ENCODE results near the gene RNF4.
"Not testable (repeated sequence)": the region's sequence is repeated elsewhere in the genome, so short reads cannot be mapped to it uniquely, and the experiment has no call there.

The RNF4 gene

DNA sequence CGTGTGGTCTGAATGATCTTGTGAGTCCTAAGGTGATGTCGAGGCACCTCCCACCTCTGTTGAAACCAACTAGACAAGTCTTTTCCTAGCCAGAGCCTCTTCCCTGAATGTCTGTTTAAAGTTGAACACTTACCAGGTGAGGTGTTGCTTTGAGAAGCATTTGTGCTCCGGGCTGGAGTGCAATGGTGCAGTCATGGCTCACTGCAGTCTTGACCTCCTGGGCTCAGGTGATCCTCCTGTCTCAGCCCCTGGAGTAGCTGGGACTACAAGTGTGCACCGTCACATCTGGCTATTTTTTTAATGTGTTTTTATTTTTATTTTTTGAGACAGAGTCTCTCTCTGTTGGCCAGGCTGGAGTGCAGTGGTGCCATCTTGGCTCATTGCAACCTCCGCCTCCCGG lies 18.1 kb downstream of the RNF4 start:
- no peak for DNase-seq (ENCODE audit: low read depth)

DNA sequence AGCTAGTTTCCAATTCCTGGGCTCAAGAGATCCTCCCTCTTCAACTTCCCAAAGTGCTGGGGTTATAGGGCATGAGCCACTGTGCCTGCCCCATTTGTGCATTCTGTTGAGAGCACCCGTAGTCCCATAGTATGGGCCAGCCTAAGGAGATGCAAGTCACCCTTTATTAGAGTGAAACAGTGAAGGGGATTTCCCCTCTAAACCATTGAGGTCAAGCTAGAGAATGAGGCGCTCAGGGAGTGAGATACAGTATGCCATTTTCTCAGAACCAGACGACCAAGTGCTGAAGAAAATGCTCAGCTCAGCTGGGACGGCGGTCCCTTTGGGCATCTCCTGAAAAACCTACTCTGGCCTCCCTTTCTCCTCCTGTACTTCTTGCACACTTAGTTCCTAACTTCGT lies 18.7 kb downstream of the RNF4 start:
- DNase-seq (ENCODE audit: low read depth): no peak

DNA sequence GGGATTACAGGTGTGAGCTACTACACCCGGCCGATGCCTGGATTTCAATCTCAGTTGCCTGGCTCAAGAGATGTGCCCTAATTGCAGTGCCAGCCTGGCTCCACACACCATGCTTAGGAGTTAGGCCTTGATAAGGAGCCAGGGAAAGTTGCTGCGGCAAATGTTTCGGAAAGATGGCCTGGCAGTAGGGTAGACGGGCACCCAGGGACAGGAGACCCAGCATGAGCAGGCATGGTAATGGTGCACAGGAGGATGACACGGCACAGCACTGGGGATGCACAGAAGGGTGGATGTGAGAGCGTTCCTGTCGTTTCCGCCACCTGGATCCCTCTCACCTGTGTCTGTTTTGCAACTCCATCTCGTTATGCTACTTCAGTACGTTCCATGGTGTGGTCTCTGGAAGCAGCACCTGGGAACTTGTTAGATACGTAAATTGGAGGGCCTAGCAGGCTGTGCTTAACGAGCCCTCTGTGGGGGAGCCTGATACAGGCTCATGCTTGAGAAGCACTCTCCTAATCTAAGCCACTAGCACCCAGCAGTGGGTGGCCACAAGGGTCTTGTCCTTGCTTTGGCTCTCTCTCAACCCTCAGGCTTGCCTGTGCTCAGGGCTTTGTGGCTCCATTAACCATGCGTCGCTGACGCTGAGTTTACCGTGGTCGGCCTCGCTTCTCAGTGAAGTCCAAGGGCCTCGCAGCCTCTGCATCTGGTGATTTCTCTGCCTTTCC lies 20.3 kb downstream of the RNF4 start:
- no peak for DNase-seq (ENCODE audit: low read depth)

DNA sequence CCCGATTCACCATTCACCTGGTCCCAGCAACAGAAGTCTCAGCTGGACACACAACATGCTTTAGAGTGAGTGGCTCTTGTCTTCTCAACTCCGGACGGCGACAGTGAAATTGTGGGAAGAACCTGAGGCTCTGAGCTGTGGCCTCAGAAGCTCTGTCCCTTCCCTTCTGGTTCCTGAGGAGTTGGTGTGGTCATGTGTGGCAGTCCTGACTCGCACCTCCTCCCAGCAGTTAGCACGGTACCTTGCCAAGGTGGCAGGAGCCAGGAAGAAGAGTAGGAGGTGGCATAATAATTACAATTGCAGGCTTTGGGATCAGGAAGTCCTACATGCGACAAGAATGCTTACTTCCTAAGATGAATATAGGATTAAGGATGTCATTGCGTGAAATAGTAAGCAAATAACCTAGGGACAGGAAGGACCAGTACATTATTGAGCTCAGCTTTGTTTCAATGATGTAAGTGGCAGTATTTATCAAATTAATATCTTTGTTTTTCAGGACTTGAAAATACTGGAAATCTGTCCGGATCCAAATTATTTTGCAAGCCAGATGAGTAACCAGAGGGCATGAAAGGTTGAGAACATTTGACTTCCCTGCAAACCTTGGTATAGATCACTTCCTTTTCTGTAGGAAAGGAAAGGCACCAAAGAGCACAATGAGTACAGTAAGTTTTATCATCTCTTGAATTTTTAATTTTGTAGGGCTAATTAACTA lies 21.1 kb downstream of the RNF4 start:
- no peak for DNase-seq (ENCODE audit: low read depth)

DNA sequence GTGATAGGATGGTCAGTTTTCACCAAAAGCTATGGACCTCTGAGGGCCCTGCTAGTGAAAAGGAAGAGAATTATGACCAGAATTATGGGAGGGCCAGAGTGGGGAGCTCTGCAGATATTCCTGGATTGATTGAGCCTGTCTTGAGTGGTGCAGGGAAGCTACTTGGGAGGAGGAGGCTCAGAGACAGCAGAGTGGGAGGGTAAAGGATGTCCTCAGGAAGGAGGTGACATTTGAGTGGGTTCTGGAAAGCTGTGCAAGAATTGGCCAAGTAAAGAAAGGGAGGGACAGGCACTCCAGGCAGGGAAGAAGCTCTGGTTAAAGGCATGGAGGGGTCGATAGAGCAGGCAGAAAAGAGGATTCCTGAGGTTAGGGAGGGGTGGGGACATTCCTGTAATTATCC lies 24.1 kb downstream of the RNF4 start:
- DNase-seq (ENCODE audit: low read depth): no peak

DNA sequence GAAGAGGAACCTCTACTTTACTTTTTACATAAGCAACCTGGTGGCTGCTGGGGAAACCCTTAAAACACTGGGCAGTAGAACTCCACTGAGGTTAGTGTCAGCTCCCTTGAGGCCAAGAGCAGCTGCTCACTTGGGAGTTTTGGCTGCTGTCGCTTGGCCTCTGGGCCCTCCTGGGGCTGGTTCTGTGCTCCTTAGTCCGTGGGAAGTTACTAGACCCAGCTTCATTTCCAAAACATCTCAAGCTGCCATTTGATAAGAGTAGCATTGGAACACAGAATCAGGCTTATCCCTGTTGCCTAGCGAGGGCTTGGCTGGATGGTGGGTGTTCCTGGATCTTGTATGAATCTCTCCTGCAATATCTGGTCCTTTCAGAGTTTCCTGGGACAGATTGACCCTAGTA lies 26.1 kb downstream of the RNF4 start:
- no peak for DNase-seq (ENCODE audit: low read depth)

DNA sequence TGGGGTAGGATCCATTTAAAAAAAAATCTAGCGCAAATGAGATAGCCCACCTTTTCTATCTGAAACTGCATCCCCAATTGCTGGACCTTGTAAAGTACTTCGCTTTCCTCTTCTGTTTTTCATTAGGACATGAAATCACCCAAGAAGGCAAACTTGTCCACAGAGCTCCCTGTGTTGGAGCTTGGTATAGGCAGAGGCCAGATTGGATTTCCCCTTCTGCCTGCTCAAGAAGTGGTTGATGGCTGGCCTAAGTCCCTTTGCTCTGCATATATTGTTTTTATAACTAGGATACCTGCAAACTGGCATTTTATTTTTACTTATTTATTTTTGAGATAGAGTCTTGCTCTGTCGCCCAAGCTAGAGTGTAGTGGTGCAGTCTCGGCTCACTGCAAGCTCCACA lies 28.4 kb downstream of the RNF4 start:
- DNase-seq (ENCODE audit: low read depth): no peak

DNA sequence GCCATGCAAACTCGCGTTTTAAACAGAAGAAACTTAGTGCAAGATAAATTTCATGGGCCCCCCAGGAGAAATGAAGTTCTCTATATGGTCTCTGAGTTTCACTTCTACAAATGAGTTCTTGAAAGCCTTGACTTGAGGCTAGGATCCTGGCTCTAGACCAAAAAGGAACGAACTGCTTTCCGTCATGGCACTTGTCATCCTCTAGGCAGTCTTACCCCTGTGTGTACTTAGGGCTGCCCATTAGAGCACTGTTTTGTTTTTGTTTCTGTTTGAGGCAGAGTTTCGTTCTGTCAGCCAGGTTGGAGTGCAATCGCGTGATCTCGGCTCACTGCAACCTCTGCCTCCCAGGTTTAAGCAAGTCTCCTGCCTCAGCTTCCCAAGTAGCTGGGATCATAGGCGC lies 29.0 kb downstream of the RNF4 start:
- DNase-seq (ENCODE audit: low read depth): no peak

DNA sequence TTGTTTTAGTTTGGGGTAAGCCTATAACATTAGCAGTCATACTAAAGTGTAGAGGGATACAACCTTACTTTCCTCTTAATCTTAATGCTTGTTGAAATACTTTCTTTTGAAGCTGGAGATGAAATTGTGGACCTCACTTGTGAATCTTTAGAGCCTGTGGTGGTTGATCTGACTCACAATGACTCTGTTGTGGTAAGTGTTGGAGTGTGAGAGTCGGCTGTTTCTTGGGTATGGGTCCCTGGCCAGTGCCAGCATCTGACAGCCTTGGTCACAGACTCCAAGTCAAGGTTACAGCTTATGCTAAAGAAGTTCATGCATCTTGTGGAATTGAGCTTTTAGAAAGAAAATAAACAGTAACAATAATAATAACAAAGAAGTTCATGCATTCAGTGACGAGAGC lies 31.6 kb downstream of the RNF4 start:
- no peak for DNase-seq (ENCODE audit: low read depth)

DNA sequence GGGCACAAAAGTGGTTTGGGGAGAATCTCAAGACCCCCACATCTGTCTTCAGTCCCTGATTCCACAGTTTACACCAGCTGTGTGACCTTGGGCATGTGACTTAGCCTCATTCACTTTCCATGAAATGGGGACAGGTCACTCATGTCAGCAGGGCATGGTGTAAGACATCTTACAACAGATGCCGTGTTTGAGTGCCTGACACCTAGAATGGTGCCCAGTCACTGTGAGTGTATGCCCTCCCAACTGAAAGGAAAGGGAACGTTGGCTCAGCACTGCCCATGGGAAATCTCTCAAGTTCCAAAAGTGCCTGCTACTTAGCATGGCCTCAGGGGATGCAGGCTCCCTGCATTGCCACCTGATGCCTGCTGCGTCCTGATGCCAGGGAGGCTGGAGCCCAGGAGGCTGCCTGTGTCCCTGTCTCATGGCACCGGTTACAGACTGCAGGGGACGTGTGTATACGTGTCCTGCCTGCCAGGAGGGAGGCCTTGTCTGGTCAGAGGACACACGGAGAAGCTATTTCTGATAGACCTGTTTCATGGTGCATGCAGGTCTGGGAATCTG lies 32.2 kb downstream of the RNF4 start:
- no peak for DNase-seq (ENCODE audit: low read depth)

DNA sequence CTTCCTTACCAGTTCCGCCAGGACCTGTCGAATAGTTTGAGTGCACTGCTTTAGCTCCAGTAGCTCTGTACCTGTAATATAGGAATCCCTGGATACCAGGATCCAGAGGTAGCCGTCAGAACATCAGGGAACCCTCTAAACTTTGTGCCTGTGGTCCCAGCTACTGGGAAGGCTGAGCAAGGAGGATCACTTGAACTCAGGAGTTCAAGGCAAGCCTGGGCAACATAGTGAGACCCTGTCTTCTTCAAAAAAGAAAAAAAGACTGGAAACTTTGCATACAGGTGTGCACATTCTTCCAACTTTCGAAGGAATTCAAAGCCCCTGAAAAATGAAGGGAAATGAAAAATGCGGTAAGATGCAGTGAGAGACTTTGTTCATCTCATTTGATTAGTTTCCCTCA lies 34.9 kb downstream of the RNF4 start:
- DNase-seq (ENCODE audit: low read depth): no peak

DNA sequence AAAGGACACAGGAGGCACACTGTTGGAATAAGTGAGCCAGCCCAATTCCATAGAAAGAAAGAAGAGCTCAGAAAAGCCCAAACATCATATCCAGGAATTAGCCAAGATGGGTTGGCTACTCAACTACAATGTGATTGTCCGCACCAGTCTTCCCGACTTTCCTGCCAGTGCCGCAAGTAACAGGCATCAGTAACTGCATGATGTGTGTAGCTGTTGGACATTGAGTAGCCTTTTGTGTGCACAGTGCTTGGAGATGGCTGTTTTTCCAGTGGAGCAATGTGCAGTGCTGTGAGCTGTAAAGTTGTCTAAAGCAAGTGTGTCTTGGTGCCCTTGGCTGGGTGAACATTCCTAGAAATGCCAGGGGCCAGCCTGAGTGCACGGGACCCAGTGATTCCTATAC lies 38.4 kb downstream of the RNF4 start:
- no peak for DNase-seq (ENCODE audit: low read depth)

DNA sequence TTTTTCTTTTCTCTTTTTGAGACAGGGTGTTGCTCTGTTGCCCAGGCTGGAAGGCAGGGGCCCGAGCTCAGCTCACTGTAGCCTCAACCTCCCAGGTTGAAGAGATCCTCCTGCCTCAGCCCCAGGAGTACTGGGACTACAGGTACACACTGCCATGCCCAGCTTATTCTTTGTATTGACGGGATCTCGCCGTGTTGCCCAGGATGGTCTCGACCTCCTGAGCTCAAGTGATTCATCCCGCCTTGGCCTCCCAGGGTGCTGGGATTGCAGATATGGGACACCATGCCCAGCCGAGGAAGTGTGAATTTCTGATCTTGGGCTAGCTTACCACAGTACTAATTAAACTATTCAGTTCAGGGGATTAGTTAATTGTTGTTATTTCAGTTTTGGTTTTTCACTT lies 38.9 kb downstream of the RNF4 start:
- DNase-seq (ENCODE audit: low read depth): no peak

DNA sequence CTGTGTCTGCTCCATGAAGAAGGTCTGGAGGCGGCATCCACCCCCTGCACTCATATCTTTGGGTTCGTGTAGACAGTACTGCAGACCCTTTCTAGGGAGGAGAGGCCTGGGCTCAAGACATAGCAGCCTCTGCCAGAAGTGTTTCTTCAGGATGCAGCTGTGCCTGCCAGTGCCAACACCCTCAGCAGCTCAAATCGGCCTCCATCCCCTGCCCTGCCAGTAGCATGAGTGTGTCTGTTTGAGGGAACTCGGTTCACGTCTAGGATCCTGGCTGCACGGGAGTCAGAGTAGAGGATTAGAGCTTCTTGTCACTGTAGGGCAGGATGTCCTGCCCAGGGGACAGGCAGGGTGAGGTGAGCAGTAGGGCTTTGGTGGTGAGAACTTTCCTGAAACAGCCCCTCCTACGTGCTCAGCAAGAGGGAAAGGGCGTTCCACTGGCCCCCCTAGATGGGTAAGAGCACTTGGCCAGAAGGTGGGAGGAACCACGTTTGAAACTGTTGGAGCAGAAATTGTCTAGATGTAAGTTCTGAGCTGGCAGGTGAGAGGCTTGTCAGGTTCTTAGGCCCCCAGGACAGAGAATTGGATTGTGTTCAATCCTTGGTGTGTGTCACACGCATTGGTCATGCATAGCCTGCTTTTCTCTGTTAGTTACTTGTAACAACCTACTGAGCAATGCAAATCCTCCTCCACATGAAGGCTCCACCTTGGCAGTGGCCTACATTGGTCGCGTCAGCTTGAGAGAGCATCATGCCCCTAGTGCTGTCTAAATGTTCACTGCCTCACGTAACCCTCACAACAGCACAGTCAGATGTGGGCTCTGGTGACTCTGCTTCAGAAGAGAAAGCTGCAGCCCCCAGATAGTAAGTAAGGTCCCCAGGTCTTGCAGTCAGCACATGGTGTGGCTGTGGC lies 41.7 kb downstream of the RNF4 start:
- DNase-seq (ENCODE audit: low read depth): no peak

DNA sequence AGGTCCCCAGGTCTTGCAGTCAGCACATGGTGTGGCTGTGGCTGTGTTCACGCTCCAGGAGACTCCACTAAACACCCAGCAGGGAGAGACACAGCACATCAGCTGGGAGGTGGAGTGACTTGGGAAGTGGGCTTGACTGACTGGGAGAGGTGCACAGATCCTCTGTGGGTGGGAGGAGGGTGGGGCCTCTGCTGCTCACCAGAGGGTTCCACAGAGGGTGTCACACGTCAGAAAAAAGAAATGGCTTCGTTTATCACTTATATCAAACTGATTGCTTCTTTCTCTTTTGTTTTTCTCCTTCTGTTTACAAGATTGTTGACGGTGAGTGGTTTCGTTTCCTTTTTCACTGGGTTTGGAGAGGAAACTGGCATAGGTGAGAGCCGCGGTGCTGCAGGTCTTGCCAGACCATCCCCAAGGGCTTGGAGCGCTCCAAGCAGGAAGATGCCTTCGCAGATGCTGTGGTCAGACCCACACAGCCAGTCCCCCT lies 42.8 kb downstream of the RNF4 start:
- DNase-seq (ENCODE audit: low read depth): no peak

DNA sequence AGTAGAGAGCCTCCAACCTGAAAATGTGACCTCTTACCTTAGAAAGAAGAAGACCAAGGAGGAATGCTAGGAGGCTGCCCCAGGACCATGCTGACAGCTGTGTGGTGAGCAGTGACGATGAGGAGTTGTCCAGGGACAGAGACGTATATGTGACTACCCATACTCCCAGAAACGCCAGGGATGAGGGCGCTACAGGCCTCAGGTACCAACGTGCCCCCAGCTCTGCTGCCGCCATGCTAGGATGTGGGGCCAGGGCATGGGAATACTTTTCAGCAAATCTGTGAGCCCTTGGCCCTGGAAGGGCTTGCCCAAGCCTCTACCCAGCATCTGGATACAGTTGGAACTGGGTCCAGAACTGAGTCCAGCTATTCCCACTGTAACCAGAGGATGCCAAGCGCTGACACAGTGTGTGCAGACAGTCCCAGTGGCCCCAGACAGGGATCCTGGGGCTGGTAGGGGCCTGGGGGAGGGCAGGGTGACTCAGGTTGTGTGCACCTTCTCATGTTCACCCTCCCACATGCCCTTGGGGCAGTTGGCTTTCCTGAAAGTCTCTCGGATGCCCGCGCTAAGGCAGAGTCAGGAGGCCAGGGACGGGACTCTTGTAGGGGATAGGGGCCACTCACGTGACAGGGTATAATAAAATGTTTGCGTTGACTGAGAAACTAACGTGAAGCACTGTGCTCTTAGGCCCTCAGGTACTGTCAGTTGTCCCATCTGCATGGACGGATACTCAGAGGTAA lies 43.7 kb downstream of the RNF4 start:
- DNase-seq (ENCODE audit: low read depth): no peak

DNA sequence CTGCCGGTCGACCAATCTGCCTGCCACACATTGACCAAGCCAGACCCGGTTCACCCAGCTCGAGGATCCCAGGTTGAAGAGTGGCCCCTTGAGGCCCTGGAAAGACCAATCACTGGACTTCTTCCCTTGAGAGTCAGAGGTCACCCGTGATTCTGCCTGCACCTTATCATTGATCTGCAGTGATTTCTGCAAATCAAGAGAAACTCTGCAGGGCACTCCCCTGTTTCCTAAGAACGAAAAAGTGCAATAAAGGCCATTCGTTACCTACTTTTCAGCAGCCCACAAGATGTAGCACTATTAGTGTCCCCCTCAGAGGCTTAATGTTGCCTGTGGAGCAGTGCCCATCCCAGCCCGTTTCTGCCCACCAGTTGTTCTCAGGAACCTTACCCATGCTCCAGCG lies 45.3 kb downstream of the RNF4 start:
- DNase-seq (ENCODE audit: low read depth): not testable (repeated sequence)

DNA sequence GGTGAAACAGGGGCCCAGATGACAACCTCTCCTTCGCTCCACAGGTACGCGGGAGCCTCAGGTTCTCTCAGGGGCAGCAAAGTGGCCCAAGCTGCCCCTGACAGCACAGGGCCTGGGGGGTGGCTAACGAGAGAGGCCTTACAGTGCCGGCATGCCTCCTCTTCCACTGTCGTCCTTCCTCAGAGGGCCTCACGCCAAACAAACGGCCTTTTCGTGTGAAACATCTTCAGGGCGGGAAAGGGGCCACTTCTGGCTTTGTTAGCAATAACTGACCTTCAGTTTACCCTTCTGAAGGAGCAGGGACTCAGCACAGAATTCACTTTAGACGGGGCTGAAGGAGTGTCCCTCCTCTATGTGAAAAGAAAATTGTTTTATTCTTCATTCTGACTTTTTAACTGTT lies 46.0 kb downstream of the RNF4 start:
- DNase-seq (ENCODE audit: low read depth): not testable (repeated sequence)

DNA sequence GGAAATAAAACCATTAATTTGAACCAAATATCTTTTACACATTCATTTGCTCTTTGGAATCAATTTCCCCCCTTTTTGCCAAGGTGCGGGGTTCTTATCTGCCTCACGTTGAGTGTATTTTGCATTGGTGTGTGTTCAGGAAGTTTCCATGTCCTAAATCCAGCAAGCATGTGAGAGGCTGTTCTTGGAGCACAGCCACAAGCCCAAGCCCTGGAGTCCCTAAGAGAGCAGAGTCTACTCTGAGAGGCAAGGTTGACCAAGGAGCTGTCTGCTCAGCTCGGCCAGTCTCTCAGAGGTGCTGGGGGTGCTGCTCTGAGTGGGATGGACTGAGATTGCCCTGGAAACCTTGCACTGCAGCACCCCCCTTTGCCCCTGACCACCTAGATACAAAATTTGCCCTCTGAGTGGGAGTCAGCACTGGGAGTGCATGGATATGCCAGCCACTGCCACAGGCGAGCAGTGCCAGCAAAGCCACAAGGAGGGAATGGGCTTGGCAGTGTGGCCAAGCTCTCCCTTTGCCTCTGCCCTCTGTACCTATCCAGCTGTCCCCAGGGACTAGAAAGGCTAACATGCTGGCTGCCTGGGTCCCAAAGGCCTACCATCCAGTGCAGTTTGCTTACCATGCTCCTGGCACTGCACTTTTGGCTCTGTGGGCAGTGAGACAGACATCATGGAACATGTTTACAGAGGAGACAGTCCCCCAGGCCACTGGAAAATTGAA lies 47.1 kb downstream of the RNF4 start:
- DNase-seq (ENCODE audit: low read depth): no peak

DNA sequence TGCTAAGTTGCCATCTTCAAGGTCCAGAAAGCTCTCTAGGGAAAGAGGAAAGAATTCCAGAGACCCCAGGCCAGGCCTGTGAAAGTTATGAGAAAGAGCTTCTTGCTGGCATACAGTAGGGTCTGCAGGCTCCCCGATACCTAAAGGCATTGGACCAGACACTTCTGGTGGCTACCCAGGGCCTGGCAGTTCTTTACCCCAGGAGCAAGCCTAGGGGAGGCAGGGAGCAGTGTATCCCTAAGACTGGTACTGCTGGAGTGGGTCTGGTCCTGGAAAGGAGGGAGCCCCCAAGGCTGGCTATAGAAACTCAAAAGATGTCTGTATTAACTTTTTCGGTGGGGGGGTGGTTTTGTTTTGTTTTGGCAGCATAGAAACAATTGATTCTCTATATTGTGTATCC lies 47.7 kb downstream of the RNF4 start:
- DNase-seq (ENCODE audit: low read depth): no peak

DNA sequence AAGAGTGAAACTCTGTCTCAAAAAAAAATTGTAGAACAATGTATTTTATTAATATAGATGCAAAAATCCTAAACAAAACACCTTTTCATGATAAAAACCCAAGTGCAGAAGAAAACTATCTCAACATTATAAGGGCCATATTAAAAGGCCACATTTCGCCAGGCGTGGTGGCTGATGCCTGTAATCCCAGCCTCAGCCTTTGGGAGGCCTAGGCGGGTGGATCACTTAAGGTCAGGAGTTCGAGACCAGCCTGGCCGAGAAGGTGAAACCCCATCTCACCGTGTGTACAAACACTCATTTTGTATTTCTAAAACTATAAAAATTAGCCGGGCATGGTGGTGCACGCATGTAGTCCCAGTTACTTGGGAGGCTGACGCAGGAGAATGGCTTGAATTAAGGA lies 57.7 kb downstream of the RNF4 start:
- no peak for DNase-seq (ENCODE audit: low read depth)

Measured in GM04503 (cell line).